ENCODE results near the gene TCERG1L. TPM values are rescaled to one million over a fixed set of nuclear protein-coding genes. Genes with fewer than 3 reads are reported as not detected.

TCERG1L gene
- total and polyA plus RNA-seq, 11 donors = 0.11 to 0.25 TPM; not detected in 9

GRCh38 chr10:131098416-131098952 is 213.0 kb downstream of the TCERG1L start:
- no peaks in the 10 kb centered on the region for H3K36me3 ChIP-seq
- H3K4me3 ChIP-seq = no peak overlapping the region
- intact Hi-C loops (cut with DNase I) = no loop called here
- peaks cover 0 to 8% (median 0%) of the 10 kb centered on the region in 12 donors for H3K4me1 ChIP-seq
- H3K27ac ChIP-seq = no peak overlapping the region
- H3K9me3 ChIP-seq = no peaks in the 10 kb centered on the region
- peaks cover 0 to 14% (median 0%) of the 10 kb centered on the region in 9 donors for H3K27me3 ChIP-seq
- ATAC-seq (no peak), DNase-seq (no peak)
- 87 to 91% (median 89%) methylated on average over 14 to 15 of the region's 15 CpGs for WGBS, 4 donors
- no peak for TF ChIP-seq CTCF (IDR thresholded peaks at IDR 0.05)
- TF ChIP-seq POLR2A (IDR thresholded peaks at IDR 0.05) = no peak

GRCh38 chr10:131096031-131096430 is 215.5 kb downstream of the TCERG1L start:
- H3K4me1 ChIP-seq = peaks cover 0 to 8% (median 0%) of the 10 kb centered on the region in 12 donors
- no peak for DNase-seq
- H3K9me3 ChIP-seq = no peaks in the 10 kb centered on the region
- no peak overlapping the region for H3K4me3 ChIP-seq
- TF ChIP-seq CTCF (IDR thresholded peaks at IDR 0.05) (no peak), POLR2A (IDR thresholded peaks at IDR 0.05) (no peak)
- peaks cover 0 to 15% (median 0%) of the 10 kb centered on the region in 9 donors for H3K27me3 ChIP-seq
- no peaks in the 10 kb centered on the region for H3K36me3 ChIP-seq
- H3K27ac ChIP-seq = no peak overlapping the region
- intact Hi-C loops (cut with DNase I) = no loop called here
- no peak for ATAC-seq
- 87 to 93% (median 89%) methylated on average over 7 of the region's 7 CpGs for WGBS, 4 donors

- DNase-seq (no peak), ATAC-seq (peak in 1 of 4 donors; percentile 13)
- WGBS, 4 donors = 83 to 93% (median 89%) methylated on average over 8 to 12 of the region's 12 CpGs
- no peak for TF ChIP-seq POLR2A (IDR thresholded peaks at IDR 0.05)
- no peak for TF ChIP-seq CTCF (IDR thresholded peaks at IDR 0.05)
- no peaks in the 10 kb centered on the region for H3K36me3 ChIP-seq
- intact Hi-C loops (cut with DNase I) = no loop called here
- H3K4me1 ChIP-seq = peaks cover 0 to 8% (median 0%) of the 10 kb centered on the region in 12 donors
- H3K27ac ChIP-seq = no peak overlapping the region
- H3K27me3 ChIP-seq = peaks cover 0 to 17% (median 0%) of the 10 kb centered on the region in 9 donors
- H3K9me3 ChIP-seq = no peaks in the 10 kb centered on the region
- no peak overlapping the region for H3K4me3 ChIP-seq
Measured at GRCh38 chr10:131095313-131095580, 216.3 kb downstream of the TCERG1L start.

GRCh38 chr10:131094527-131095312 is 216.8 kb downstream of the TCERG1L start:
- WGBS, 4 donors = 41 to 47% (median 43%) methylated on average over 16 to 29 of the region's 29 CpGs
- ATAC-seq (peak in 3 of 4 donors; percentile 22 to 46 (median 27)), DNase-seq (no peak)
- no peaks in the 10 kb centered on the region for H3K36me3 ChIP-seq
- intact Hi-C loops (cut with DNase I) = no loop called here
- no peak for TF ChIP-seq CTCF (IDR thresholded peaks at IDR 0.05)
- TF ChIP-seq POLR2A (IDR thresholded peaks at IDR 0.05) = no peak
- peaks cover 0 to 8% (median 0%) of the 10 kb centered on the region in 12 donors for H3K4me1 ChIP-seq
- no peak overlapping the region for H3K27ac ChIP-seq
- no peak overlapping the region for H3K4me3 ChIP-seq
- H3K9me3 ChIP-seq = no peaks in the 10 kb centered on the region
- peaks cover 0 to 17% (median 0%) of the 10 kb centered on the region in 9 donors for H3K27me3 ChIP-seq
